Activated B cell treated with CpG ODN at 0.5 μM for 24 hours (primary cell): ENCODE results near the gene ATG2A. TPM values are rescaled to one million over a fixed set of nuclear protein-coding genes. Genes with fewer than 3 reads are reported as not detected.

Source experiments
- ATAC-seq: fragments of 200-7000 bp; cut with Tn5 transposase; one replicate; pipeline ENCODE4 v1.10.0; 2021; ENCODE audit warnings: low read depth, mild to moderate bottlenecking, moderate library complexity
- CTCF ChIA-PET: fragments of 350-600 bp; sonication (Branson Sonifier 250); formaldehyde crosslinking; loops from one replicate; lab custom pipeline; 2021; ENCODE audit warnings: antibody characterized with exemption; lab: Charles Lee
- POLR2A ChIA-PET: fragments of 350-600 bp; sonication (Branson Sonifier 250); formaldehyde crosslinking; loops from one replicate; lab custom pipeline; 2021; ENCODE audit warnings: antibody characterized with exemption; lab: Charles Lee
- DNase-seq: peaks from one replicate; pipeline ENCODE4 v3.0.0; 2022
- H3K27ac Mint-ChIP-seq: one replicate; pipeline ENCODE4 v1.8.0; 2020; ENCODE audit warnings: mixed read lengths
- H3K27me3 Mint-ChIP-seq: one replicate; pipeline ENCODE4 v1.8.0; 2021; ENCODE audit warnings: mixed read lengths
- H3K36me3 Mint-ChIP-seq: one replicate; pipeline ENCODE4 v1.8.0; 2021; ENCODE audit warnings: low read depth, mixed read lengths
- H3K4me1 Mint-ChIP-seq: one replicate; pipeline ENCODE4 v1.8.0; 2021; ENCODE audit warnings: mixed read lengths
- H3K4me3 Mint-ChIP-seq: one replicate; pipeline ENCODE4 v1.8.0; 2020; ENCODE audit warnings: mild to moderate bottlenecking, mixed read lengths
- H3K9me3 Mint-ChIP-seq: one replicate; pipeline ENCODE4 v1.8.0; 2020; ENCODE audit warnings: mixed read lengths
- intact Hi-C: fragments of 100-400 bp; cut with micrococcal nuclease; formaldehyde crosslinking; loops from one replicate; pipeline ENCODE4 v1.15.1; 2024
- total RNA-seq: library from RNA; stranded (reverse); gene quantifications from 2 replicates; pipeline ENCODE4 v1.2.3, GENCODE V29; 2022
- TF ChIP-seq, protein P1 (sequence below): fragments of 200-600 bp; IDR thresholded peaks from one replicate; pipeline ENCODE4 v1.8.0; 2022; ENCODE audit warnings: antibody characterized with exemption, mild to moderate bottlenecking

Gene ATG2A
- total RNA-seq, 1 donor from 2014 or later, result 35.0 TPM

DNA sequence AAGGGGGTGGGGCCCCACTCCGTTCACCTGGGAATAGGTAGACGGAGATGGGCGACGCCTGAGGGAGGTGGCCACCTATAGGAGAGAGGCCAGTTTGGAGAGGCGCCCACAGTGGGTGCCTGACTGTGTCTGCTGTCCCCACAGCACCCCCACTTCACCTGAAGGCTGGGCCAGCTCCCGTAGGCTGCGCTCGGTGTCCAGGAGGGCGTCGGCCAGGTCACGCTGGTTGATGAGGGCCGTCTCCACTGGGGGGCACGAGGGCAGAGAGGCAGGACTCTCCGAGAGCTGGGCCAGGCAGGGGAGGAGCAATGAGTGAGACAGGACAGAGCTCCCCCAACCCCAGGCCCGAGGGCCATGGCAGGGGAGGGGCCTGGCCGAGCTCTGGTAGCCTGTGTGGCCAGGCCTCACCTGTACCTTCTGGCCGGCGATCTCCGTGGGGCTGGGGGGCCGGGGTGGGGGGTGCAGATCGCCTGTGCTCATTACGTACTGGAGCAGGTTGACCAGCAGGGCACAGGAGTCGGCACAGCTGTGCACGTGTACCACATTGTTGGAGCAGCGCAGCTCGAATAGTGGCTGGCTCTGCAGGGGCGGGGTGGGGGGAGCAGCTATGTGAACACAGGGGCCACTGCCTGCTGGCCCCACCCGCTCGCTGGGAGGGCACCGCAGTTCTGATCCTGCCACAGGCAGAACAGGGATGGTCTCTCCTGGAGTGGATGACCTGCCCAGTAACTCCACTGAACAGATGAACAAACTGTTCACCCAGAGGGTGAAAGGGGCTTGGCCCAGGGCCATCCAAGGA is 14.7 kb downstream of the ATG2A start:
- H3K27me3 Mint-ChIP-seq, result no peaks in the 10 kb centered on the region
- H3K36me3 Mint-ChIP-seq, result peaks cover 66% of the 10 kb centered on the region
- ChIA-PET POLR2A (no interaction called here), CTCF (interaction anchor here (0.7 kb wide), 1 partner anchor 54 kb away, joined by 3 read pairs; no protein-coding TSS in a partner anchor)
- no peak for DNase-seq
- H3K4me1 Mint-ChIP-seq, result peaks cover 5% of the 10 kb centered on the region
- no peak overlapping the region for H3K27ac Mint-ChIP-seq
- intact Hi-C loops, result no loop called here
- no peak for ATAC-seq
- TF ChIP-seq, protein P1, sequence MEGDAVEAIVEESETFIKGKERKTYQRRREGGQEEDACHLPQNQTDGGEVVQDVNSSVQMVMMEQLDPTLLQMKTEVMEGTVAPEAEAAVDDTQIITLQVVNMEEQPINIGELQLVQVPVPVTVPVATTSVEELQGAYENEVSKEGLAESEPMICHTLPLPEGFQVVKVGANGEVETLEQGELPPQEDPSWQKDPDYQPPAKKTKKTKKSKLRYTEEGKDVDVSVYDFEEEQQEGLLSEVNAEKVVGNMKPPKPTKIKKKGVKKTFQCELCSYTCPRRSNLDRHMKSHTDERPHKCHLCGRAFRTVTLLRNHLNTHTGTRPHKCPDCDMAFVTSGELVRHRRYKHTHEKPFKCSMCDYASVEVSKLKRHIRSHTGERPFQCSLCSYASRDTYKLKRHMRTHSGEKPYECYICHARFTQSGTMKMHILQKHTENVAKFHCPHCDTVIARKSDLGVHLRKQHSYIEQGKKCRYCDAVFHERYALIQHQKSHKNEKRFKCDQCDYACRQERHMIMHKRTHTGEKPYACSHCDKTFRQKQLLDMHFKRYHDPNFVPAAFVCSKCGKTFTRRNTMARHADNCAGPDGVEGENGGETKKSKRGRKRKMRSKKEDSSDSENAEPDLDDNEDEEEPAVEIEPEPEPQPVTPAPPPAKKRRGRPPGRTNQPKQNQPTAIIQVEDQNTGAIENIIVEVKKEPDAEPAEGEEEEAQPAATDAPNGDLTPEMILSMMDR, result no peak
- H3K9me3 Mint-ChIP-seq, result no peaks in the 10 kb centered on the region
- no peak overlapping the region for H3K4me3 Mint-ChIP-seq

DNA sequence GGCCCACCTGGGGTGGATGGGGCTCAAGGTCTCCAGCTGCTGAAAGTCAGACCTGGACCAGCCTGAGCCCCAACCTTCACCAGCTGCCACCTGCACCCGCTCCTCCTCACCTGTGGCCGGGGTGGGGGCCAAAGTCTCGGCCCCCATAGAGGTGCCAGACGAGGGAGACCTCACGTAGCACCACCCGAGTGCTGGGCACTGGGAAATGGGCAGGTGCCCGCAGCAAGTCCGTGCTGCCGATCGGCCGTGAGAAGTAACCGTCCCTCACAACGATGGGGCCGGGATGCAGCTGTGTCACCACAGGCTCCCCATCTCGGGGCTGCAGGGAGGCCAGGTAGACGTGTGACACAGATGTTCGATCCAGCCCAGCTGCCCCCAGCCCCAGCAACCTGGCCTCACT is 16.2 kb downstream of the ATG2A start:
- Mint-ChIP-seq H3K4me3 (no peak overlapping the region), H3K36me3 (peaks cover 67% of the 10 kb centered on the region), H3K4me1 (peaks cover 5% of the 10 kb centered on the region), H3K9me3 (no peaks in the 10 kb centered on the region), H3K27me3 (no peaks in the 10 kb centered on the region), H3K27ac (no peak overlapping the region)
- POLR2A ChIA-PET, result interaction anchor here (1.1 kb wide), 1 partner anchor 14 kb away, joined by 3 read pairs; no protein-coding TSS in a partner anchor
- TF ChIP-seq, protein P1, result no peak
- CTCF ChIA-PET, result interaction anchor here (1.5 kb wide), 1 partner anchor 56 kb away, joined by 4 read pairs; the partner anchor contains the start of gene CDC42BPG
- ATAC-seq, result no peak
- intact Hi-C loops, result no loop called here
- no peak for DNase-seq

DNA sequence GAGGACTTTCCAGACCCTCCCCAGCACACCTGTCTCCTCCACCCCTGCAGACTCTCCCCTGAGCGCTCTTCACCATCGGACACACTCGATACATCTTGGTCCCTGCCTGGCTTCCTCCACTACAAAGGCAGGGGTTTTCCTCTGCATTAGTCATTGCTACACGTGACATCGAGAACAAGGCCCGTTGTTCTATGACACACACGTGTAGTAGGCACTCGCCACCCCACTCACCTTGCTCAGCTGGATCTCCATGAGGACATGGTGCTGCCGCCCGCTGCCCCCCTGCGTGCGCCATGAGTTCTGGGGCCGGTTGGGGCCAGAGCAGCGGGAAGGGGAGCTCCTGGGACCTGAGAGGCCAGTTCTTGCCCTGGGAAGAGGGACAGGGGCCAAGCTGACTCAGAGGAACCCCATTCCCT is 16.7 kb downstream of the ATG2A start:
- Mint-ChIP-seq H3K27ac (peak overlapping the region; percentile 3), H3K4me3 (no peak overlapping the region), H3K27me3 (no peaks in the 10 kb centered on the region), H3K36me3 (peaks cover 66% of the 10 kb centered on the region), H3K9me3 (no peaks in the 10 kb centered on the region), H3K4me1 (peaks cover 5% of the 10 kb centered on the region)
- ATAC-seq (peak; percentile 88), DNase-seq (no peak)
- TF ChIP-seq, protein P1, result no peak
- ChIA-PET POLR2A (interaction anchor here (1.1 kb wide), 1 partner anchor 13 kb away, joined by 3 read pairs; no protein-coding TSS in a partner anchor), CTCF (interaction anchor here (1.5 kb wide), 1 partner anchor 56 kb away, joined by 4 read pairs; the partner anchor contains the start of gene CDC42BPG)
- intact Hi-C loops, result no loop called here

DNA sequence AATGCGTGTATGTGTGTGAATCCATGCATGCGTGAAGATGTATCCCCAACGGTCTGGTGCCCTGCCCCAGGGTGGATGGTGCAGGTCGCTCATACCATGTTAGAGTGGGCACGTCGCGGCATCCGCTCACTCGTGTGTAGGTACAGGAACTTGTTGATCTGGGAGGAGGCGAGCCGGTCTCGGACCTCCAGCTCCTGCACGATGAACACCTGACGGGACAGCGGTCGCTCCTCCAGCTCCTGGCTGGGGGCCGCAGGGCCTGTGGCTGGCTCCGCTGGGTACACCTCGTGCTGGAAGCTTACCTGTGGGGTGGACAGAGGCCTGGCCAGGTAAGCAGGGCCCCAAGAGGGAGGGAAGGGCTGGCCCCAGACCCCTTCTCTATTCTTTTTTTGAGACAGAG is 18.5 kb downstream of the ATG2A start:
- Mint-ChIP-seq H3K27me3 (no peaks in the 10 kb centered on the region), H3K4me3 (no peak overlapping the region), H3K4me1 (peaks cover 13% of the 10 kb centered on the region), H3K27ac (no peak overlapping the region), H3K36me3 (peaks cover 61% of the 10 kb centered on the region), H3K9me3 (no peaks in the 10 kb centered on the region)
- no peak for ATAC-seq
- CTCF ChIA-PET, result interaction anchor here (2.4 kb wide), 1 partner anchor 52 kb away, joined by 13 read pairs; no protein-coding TSS in a partner anchor
- no peak for DNase-seq
- POLR2A ChIA-PET, result interaction anchor here (0.6 to 27.8 kb wide), 2 partner anchors 41 to 82 kb away, joined by 4 to 1194 read pairs; partner anchors contain the start of gene CDC42BPG
- TF ChIP-seq, protein P1, result no peak
- intact Hi-C loops, result no loop called here

DNA sequence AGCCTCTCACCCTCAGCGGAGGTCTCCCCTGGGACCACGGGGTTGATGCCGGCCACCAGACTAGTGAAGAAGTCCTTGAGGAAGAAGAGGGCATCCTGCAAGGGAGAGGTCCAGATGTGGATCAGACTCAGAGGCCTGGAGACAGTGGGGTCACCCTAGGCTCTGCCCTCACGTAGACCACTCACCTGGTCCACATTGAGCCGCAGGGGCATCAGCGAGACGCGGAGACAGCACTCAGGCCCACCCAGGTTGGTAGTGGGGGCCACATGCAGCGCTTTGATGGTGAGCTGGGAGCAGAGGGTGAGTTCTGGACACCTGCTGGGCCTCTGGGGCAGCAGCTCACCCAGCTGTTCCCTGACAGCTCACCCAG is 18.9 kb downstream of the ATG2A start:
- Mint-ChIP-seq H3K36me3 (peaks cover 60% of the 10 kb centered on the region), H3K4me3 (no peak overlapping the region), H3K4me1 (peaks cover 16% of the 10 kb centered on the region), H3K9me3 (no peaks in the 10 kb centered on the region), H3K27ac (no peak overlapping the region), H3K27me3 (no peaks in the 10 kb centered on the region)
- DNase-seq, result no peak
- no peak for ATAC-seq
- ChIA-PET POLR2A (interaction anchor here (0.6 to 27.8 kb wide), 2 partner anchors 41 to 81 kb away, joined by 4 to 1194 read pairs; partner anchors contain the start of gene CDC42BPG), CTCF (interaction anchor here (2.4 kb wide), 1 partner anchor 51 kb away, joined by 13 read pairs; no protein-coding TSS in a partner anchor)
- TF ChIP-seq, protein P1, result no peak
- intact Hi-C loops, result no loop called here
